NOMO-1 treated with dmso at 0.1 percent for 144 hours (cell line): ENCODE data around the gene BRIP1.
"Not testable (repeated sequence)": the region's sequence is repeated elsewhere in the genome, so short reads cannot be mapped to it uniquely, and the experiment has no call there.

Experiments used
- DNase-seq: peaks from one replicate; lab custom pipeline; 2025; ENCODE audit not compliant: unreplicated experiment; lab: John Stamatoyannopoulos, UW

BRIP1 gene

GRCh38 chr17:61733021-61733420 lies 130.3 kb downstream of the BRIP1 start:
- DNase-seq: no peak

DNA sequence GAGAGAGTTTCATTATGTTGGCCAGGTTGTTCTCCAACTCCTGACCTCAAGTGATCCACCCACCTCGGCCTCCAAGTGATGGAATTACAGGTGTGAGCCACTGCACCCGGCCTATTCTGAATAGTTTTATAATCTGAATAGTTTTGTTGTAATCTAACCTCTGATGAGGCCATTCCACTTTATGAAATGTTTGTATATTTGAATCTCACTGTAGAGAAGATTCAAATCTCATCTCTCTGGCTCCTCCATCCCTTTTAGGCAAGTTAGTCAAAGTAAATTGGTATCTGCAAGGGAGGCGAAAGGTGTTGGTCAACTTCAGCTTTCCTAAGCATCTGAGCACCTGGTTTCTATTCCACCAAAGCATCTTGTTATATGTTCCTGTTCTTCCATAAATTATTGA lies 131.2 kb downstream of the BRIP1 start:
- no peak for DNase-seq

DNA sequence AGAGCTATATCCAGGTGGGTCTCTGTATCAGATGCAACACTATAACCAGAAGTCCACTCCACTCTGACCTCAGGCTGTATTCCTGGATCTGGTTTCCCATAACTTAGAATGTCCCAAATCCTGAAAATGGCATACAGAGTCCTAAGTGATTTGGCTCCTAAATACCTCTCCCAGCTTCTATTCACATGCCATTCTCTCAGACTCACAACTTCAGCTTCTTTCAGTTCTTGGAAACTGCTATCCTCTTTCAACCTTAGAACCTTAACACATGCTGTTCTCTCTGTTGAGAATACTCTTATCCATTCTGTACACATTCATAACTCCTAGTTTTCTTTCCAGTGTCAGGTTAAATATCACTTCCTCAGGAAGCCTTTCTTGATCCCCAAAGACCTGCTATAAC lies 132.0 kb downstream of the BRIP1 start:
- DNase-seq: no peak

- no peak for DNase-seq
Measured at GRCh38 chr17:61729690-61730268, 133.5 kb downstream of the BRIP1 start.

GRCh38 chr17:61728297-61728836 lies 135.0 kb downstream of the BRIP1 start:
- no peak for DNase-seq

DNA sequence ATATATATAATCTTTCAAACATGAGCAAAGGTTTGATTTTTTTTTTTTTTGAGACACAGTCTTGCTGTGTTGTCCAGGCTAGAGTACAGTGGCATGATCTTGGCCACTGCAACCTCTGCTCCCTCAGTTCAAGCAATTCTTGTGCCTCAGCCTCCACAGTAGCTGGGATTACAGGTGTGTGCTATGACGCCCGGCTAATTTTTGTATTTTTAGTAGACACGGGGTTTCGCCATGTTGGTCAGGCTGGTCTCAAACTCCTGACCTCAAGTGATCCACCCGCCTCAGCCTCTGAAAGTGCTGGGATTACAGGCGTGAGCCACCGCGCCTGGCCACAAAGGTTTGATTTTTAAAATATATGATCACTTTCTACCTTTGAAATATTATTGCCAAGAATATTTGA lies 135.5 kb downstream of the BRIP1 start:
- not testable (repeated sequence) for DNase-seq

GRCh38 chr17:61726977-61727376 lies 136.4 kb downstream of the BRIP1 start:
- DNase-seq: no peak

- DNase-seq: no peak
Measured at GRCh38 chr17:61724777-61725176, 138.6 kb downstream of the BRIP1 start.

- no peak for DNase-seq
Measured at GRCh38 chr17:61723914-61724313, 139.4 kb downstream of the BRIP1 start.

- no peak for DNase-seq
Measured at GRCh38 chr17:61723183-61723582, 140.1 kb downstream of the BRIP1 start.

DNA sequence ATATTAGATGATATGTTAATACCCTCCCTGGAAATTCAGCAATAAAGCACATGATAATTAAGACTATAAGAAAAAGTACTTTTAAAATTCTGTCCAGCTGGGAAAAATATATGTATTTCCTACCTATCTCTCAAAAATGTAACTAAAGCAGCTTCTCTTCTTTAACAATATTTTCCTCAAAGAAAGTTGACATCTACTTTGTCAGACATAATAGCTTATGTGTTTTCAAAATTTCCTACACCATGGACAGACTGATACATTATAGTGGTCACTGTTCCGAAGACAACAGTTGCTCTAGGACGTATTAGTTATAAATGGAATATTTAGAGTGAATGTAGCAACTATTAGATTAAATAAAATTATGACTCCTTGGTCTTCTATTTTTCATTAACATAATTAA lies 140.9 kb downstream of the BRIP1 start:
- no peak for DNase-seq

- DNase-seq: no peak
Measured at GRCh38 chr17:61720016-61720795, 143.1 kb downstream of the BRIP1 start.

GRCh38 chr17:61719220-61719619 lies 144.1 kb downstream of the BRIP1 start:
- DNase-seq: not testable (repeated sequence)

DNA sequence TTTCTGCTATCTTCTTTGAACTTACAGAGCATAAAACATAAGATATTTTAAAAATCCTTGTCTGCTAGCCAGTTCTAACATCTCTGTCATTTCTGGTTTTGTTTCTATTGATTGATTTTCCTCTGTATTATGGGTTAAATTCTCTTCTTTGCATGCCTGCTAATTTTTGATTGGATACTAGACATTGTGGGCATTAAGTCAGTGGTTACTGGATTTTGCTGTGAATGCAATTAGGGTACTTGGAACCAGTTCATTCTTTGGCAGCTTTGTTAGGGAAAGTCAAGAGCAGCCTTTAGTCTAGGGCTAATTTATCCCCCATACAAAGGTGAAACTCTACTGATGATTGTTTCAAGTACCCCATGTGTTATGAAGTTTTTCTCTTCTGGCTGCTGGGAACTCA lies 145.3 kb downstream of the BRIP1 start:
- DNase-seq: no peak

DNA sequence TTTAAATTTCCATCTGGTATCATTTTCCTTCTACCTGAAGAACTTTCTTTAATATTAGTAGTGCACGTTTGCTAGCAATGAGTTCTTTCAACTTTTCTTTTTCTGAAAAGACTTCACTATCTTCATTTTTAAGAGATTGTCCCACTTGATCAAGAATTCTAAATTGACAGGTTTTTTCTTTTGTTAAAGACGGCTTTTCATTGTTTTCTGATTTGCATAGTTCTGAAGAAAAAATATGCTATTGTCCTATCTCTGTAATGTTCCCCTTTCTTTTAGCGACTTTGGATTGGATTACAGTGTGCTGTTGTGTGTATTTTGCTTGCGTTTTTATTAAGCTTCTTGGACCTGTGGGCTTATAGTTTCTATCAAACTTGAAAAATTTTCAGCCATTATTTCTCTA lies 146.0 kb downstream of the BRIP1 start:
- DNase-seq: no peak

DNA sequence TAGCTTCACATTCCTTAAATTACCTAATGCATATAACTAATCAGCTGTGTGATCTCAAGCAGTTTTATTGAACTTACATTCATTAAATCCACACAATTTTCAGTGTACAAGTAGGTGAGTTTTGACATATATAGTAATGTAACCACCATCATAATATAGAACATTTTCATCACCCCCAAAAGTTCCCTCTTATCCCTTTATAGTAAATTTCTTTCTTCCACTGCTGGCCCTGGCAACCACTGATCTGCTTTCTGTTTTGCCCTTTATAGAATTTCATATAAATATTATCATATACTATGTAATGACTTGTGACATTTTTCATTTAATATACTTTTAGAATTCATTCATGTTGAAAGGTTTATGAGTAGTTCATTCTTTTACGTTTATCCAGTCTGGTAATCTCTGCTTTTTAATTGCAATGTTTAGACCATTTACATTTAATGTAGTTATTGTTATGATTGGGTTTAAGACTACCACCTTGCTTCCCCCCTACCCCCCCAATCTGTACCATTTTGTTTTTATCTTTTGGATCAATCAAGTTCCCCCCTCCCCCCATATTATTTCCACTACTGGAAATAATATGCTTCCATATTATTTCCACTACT lies 147.0 kb downstream of the BRIP1 start:
- no peak for DNase-seq

- DNase-seq: no peak
Measured at GRCh38 chr17:61715348-61715747, 148.0 kb downstream of the BRIP1 start.

- DNase-seq: no peak
Measured at GRCh38 chr17:61714300-61714699, 149.0 kb downstream of the BRIP1 start.

DNA sequence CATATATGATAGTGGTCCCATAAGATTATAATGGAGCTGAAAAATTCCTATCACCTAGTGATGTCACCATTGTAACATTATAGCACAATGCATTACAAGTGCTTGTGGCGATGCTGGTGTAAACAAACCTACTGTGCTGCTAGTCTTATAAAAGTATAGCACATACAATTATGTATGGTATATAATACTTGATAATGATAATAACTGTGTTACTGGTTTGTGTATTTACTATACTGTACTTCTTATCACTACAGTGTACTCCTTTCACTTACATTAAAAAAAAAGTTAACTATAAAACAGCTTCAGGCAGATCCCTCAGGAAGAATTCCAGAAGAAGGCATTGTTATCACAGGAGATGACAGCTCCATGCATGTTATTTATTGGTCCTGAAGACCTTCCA lies 150.3 kb downstream of the BRIP1 start:
- no peak for DNase-seq

GRCh38 chr17:61710546-61710945 lies 152.8 kb downstream of the BRIP1 start:
- no peak for DNase-seq

DNA sequence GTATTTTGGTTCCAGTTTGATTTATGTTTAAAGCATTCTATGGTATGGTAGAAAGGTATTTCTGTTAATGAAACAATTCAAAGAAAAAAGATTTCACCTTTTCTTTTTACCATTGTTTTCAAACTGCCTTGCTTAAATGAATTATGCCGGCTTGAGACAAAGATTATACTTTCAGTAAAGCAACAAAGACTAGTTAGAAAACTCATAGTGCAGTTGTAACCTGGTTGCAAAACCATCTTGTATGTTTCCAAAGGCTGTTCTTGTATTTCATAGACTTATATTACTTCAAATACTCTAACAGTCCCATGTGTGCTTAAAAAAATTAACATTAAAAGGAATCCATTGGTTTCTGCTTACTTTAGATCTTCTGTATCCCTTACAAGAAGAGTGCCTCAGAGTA lies 153.8 kb downstream of the BRIP1 start:
- DNase-seq: no peak

DNA sequence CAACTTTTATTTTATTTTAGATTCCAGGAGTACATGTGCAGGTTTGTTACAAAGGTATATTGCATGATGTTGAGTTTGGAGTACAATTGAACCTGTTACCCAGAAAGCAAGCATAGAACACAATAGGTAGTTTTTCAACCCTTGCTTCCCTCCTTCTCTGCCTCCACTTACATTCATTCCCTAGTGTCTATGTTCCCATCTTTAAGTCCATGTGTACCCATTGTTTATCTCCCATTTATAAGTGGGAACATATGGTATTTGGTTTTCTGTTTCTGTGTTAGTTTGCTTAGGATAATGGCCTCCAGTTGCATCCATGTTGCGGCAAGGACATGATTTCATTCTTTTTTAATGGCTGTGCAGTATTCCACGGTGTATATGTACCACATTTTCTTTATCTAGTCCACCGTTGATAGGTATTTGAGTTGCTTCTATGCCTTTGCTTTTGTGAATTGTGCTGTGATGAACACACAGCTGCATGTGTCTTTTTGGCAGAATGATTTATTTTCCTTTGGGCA lies 158.3 kb downstream of the BRIP1 start:
- no peak for DNase-seq
